GM21717 (cell line): ENCODE measurements around the gene BTG1.

Source experiments
- ATAC-seq: cut with Tn5 transposase; IDR thresholded peaks from one replicate; pipeline ENCODE4 v1.9.1; 2021; ENCODE audit warnings: mild to moderate bottlenecking, moderate library complexity; ENCODE audit not compliant: unreplicated experiment

BTG1 gene

GRCh38 chr12:92145731-92146496 lies at the start of gene BTG1:
Gene BTG1 (minus strand): TSS chr12:92145846. CDS start chr12:92145535, 311 bp downstream.
- ATAC-seq = peak; percentile 70

- ATAC-seq = no peak
Measured at GRCh38 chr12:92194561-92194960, 48.9 kb upstream of the BTG1 start.

GRCh38 chr12:92193846-92194245 lies 48.2 kb upstream of the BTG1 start:
- ATAC-seq = no peak

GRCh38 chr12:92193063-92193462 lies 47.4 kb upstream of the BTG1 start:
- no peak for ATAC-seq

- ATAC-seq = no peak
Measured at GRCh38 chr12:92192360-92192759, 46.7 kb upstream of the BTG1 start.

GRCh38 chr12:92191061-92191460 lies 45.4 kb upstream of the BTG1 start:
- no peak for ATAC-seq

GRCh38 chr12:92188517-92189188 lies 43.0 kb upstream of the BTG1 start:
- no peak for ATAC-seq

GRCh38 chr12:92186038-92186470 lies 40.4 kb upstream of the BTG1 start:
- ATAC-seq = peak; percentile 43

- peak; percentile 77 for ATAC-seq
Measured at GRCh38 chr12:92185052-92185451, 39.4 kb upstream of the BTG1 start.

- ATAC-seq = no peak
Measured at GRCh38 chr12:92183575-92183974, 37.9 kb upstream of the BTG1 start.

- no peak for ATAC-seq
Measured at GRCh38 chr12:92178340-92178739, 32.7 kb upstream of the BTG1 start.

- ATAC-seq = no peak
Measured at GRCh38 chr12:92176646-92177045, 31.0 kb upstream of the BTG1 start.

GRCh38 chr12:92175961-92176360 lies 30.3 kb upstream of the BTG1 start:
- ATAC-seq = no peak

- ATAC-seq = no peak
Measured at GRCh38 chr12:92170050-92170449, 24.4 kb upstream of the BTG1 start.

GRCh38 chr12:92167075-92167474 lies 21.4 kb upstream of the BTG1 start:
- ATAC-seq = no peak

GRCh38 chr12:92164712-92165111 lies 19.1 kb upstream of the BTG1 start:
- no peak for ATAC-seq

- no peak for ATAC-seq
Measured at GRCh38 chr12:92162079-92162478, 16.4 kb upstream of the BTG1 start.

- ATAC-seq = no peak
Measured at GRCh38 chr12:92158796-92159439, 13.3 kb upstream of the BTG1 start.

- no peak for ATAC-seq
Measured at GRCh38 chr12:92156704-92157395, 11.2 kb upstream of the BTG1 start.

- no peak for ATAC-seq
Measured at GRCh38 chr12:92156139-92156538, 10.5 kb upstream of the BTG1 start.

- no peak for ATAC-seq
Measured at GRCh38 chr12:92155733-92156132, 10.1 kb upstream of the BTG1 start.
